Astrocyte of the cerebellum (primary cell): Measurements from ENCODE around the gene CSF2RB.

ENCODE experiments used
- DNase-seq: peaks from one replicate; pipeline ENCODE4 v3.0.0-alpha.2; 2011; ENCODE audit warnings: low read depth
- H3K4me3 ChIP-seq: 2 replicates; pipeline ENCODE4 v1.5.1; 2011; ENCODE audit warnings: mild to moderate bottlenecking, low read depth, low read length, moderate library complexity
- in situ Hi-C: cut with HindIII; loops from 2 replicates; pipeline ENCODE4 v1.10.0; 2017; ENCODE audit warnings: low sequenced_read_pairs
- TF ChIP-seq, protein P1 (sequence below): IDR thresholded peaks from 2 replicates; pipeline ENCODE4 v1.5.1; 2012; ENCODE audit warnings: low read length, low read depth, moderate library complexity, mild to moderate bottlenecking; ENCODE audit errors: missing control alignments

CSF2RB gene

DNA sequence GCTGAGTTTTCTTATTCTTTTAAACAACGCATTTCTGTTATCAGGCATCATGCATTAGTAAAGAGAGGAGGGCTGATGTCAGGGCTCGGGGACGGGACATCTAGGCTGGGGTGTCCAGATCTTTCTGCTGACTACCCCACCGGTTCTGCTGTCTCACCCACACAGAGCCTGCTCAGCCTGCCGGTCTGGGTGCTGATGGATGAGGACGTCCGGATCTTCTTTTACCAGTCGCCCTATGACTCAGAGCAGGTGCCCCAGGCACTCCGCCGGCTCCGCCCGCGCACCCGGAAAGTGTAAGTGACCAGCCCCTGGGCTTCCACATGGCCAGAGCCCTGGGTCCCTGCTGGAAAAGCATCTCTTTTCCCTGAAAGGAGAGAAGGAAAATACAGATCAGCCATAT lies 43.2 kb upstream of the CSF2RB start:
- in situ Hi-C loops = no loop called here
- no peak for DNase-seq
- H3K4me3 ChIP-seq = no peak overlapping the region
- TF ChIP-seq, protein P1, sequence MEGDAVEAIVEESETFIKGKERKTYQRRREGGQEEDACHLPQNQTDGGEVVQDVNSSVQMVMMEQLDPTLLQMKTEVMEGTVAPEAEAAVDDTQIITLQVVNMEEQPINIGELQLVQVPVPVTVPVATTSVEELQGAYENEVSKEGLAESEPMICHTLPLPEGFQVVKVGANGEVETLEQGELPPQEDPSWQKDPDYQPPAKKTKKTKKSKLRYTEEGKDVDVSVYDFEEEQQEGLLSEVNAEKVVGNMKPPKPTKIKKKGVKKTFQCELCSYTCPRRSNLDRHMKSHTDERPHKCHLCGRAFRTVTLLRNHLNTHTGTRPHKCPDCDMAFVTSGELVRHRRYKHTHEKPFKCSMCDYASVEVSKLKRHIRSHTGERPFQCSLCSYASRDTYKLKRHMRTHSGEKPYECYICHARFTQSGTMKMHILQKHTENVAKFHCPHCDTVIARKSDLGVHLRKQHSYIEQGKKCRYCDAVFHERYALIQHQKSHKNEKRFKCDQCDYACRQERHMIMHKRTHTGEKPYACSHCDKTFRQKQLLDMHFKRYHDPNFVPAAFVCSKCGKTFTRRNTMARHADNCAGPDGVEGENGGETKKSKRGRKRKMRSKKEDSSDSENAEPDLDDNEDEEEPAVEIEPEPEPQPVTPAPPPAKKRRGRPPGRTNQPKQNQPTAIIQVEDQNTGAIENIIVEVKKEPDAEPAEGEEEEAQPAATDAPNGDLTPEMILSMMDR = no peak

DNA sequence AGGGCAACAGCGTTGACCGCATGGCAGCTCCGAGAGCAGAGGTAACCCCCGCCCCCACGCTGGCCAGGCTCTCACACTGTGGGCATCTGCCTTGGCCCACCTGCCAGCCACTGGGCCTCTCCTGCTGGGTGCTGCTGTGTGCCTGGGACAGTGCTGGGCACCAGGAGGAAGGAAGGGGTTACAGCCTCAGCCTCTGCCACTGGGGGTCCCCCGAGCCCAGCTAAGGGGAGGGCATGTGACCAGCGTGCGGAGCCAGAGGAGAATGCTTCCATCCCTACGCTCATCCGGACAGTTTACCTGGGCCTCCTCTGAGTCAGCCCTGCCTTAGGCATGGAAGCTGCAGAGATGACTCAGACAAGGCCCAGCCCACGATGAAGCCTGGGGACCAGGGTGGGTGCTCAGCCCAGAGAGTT lies 41.8 kb upstream of the CSF2RB start:
- TF ChIP-seq, protein P1 = no peak
- H3K4me3 ChIP-seq = no peak overlapping the region
- no peak for DNase-seq
- in situ Hi-C loops = no loop called here

DNA sequence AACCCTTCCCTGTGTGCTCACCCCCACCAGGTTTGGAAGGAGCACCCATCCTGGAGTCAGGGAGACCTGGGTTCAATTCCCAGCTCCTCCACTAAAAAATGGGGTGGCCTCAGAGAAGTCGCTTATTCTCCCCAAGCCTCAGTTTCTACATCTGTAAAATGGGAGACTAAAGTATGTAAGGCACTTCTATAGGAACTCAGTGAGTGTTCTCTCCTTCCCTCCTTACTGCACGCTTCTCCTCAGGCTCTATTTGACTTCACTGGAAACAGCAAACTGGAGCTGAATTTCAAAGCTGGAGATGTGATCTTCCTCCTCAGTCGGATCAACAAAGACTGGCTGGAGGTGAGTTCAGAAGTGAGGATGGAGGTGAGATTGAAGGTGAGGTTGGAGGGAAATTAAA lies 41.3 kb upstream of the CSF2RB start:
- in situ Hi-C loops = no loop called here
- TF ChIP-seq, protein P1 = no peak
- DNase-seq = no peak
- H3K4me3 ChIP-seq = no peak overlapping the region

DNA sequence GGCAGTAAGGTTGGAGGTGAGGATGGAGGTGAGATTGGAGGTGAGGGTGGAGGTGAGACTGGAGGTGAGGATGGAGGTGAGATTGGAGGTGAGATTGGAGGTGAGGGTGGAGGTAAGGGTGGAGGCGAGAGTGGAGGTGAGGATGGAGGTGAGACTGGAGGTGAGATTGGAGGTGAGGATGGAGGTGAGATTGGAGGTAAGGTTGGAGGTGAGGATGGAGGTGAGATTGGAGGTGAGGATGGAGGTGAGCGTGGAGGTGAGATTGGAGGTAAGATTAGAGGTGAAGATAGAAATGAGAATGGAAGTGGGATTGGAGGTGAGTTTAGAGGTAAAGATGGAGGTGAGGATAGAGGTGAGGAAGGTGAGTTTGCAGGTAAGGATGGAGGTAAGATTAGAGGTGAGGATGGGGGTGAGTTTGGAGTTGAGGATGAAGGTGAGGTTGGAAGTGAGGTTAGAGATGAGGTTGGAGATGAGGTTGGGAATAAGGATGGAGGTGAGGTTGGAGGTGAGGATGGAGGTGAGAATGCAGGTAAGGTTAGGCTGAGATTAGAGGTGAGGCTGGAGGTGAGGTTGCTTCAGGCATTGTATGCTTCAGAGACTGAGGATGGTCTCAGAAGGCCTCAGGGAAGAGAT lies 40.4 kb upstream of the CSF2RB start:
- TF ChIP-seq, protein P1 = no peak
- in situ Hi-C loops = no loop called here
- H3K4me3 ChIP-seq = no peak overlapping the region
- DNase-seq = no peak

DNA sequence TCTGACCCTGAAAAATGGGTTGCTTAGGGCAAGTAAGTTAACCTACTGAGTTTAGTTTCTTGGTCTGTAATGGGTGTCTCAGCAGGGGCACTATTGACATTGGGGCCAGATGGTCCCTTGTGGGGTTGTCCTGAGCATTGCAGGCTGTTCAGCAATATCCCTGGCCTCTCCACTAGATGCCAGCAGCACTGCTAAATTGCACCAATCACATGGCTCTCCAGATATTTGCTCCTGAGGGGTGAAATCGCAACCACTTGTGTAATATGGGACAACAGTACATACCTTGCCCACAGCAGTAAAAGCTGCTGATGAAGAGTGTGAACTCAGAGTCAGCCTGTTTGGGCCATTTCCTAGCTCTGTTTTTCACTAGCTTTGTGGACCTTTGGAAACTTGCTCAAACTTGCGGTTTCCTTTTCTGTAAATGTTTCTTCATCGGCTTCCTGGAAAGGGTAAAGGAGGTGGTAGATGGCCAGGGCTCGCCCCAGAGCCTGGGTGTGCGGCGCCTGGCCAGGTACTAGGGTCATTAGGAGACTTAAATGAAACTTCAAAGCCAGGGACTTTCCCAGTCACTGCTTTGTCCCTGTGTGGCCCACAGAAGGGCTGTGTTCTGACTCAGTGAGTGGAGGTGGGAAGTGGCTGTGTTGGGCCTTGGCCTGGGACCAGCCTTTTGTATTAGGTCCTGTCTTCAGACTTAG lies 39.7 kb upstream of the CSF2RB start:
- TF ChIP-seq, protein P1 = peak; percentile 53
- no peak overlapping the region for H3K4me3 ChIP-seq
- in situ Hi-C loops = no loop called here
- peak; percentile 2 for DNase-seq

DNA sequence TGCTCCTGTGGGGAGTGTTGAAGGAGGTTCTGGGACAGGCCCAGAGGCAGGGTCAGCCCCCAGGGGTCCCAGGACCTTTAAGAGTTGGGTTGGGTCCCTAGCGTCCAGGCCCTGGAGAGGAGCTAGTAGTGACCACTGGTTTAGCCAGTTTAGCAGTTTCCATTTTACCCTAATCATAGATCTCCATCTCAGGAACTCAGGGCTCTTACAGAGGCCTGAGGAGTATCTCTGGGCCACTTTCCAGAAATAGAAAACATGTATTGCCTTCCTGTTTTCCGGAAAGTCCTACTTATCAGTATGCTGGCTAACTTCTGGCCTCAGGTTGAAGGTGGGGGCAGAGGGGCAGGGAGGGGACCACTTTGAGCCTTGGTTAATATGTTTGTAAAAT lies 39.1 kb upstream of the CSF2RB start:
- TF ChIP-seq, protein P1 = no peak
- DNase-seq = no peak
- in situ Hi-C loops = no loop called here
- no peak overlapping the region for H3K4me3 ChIP-seq
